A549 (cell line): ENCODE data around the gene GPR183. TPM values are rescaled to one million over a fixed set of nuclear protein-coding genes. Genes with fewer than 3 reads are reported as not detected.

Source experiments
- ATAC-seq, 2 experiments: fragments of 200-7000 bp in 1 of 2; fragments of >200 bp in 1 of 2; cut with Nextera tagmentation in 1 of 2; cut with Tn5 transposase in 1 of 2; 3 replicates each; pipeline versions ENCODE4 v1.8.0 to v1.9.1; 2018 to 2020; ENCODE audit warnings: mild to moderate bottlenecking in 1 of 2, moderate library complexity in 1 of 2
- CTCF ChIA-PET: fragments of 300-600 bp; sonication (Branson Sonifier 250); formaldehyde crosslinking; extraction: SDS; loops from one replicate; lab custom pipeline; 2021; ENCODE audit warnings: antibody characterized with exemption, inconsistent platforms; lab: Yijun Ruan, JAX
- POLR2A ChIA-PET: fragments of 350-600 bp; formaldehyde crosslinking; extraction: SDS; loops from one replicate; lab custom pipeline; 2021; ENCODE audit warnings: antibody characterized with exemption, inconsistent platforms; lab: Yijun Ruan, JAX
- DNase-seq, 2 experiments: peaks; one replicate each; pipeline versions ENCODE4 v3.0.0 to v3.0.0-alpha.2; 2011 to 2016; ENCODE audit warnings: low read depth in 1 of 2, low spot score in 1 of 2
- FAIRE-seq: peaks from 2 replicates; lab custom pipeline; 2011; peaks lifted over from hg19 to GRCh38; lab: Jason Lieb, UNC
- H3K27ac ChIP-seq, 2 experiments: fragments of >200 bp; sonication (Bioruptor Twin); formaldehyde crosslinking; 3 replicates each; pipeline ENCODE4 v1.5.1; 2016 to 2017
- H3K4me1 ChIP-seq: fragments of >200 bp; sonication (Bioruptor Twin); formaldehyde crosslinking; 3 replicates; pipeline ENCODE4 v1.6.1; 2016
- H3K4me2 ChIP-seq: fragments of >200 bp; sonication (Bioruptor Twin); formaldehyde crosslinking; 3 replicates; pipeline ENCODE4 v1.6.1; 2016
- H3K4me3 ChIP-seq: fragments of >200 bp; sonication (Bioruptor Twin); formaldehyde crosslinking; 3 replicates; pipeline ENCODE4 v1.5.1; 2016
- H3K9me3 ChIP-seq: fragments of >200 bp; sonication (Bioruptor Twin); formaldehyde crosslinking; 3 replicates; pipeline ENCODE4 v1.6.1; 2016
- CBX2 ChIP-seq: fragments of 200-600 bp; sonication (generic); IDR thresholded peaks from 2 replicates; pipeline ENCODE4 v1.6.1; 2016; ENCODE audit warnings: low read depth, mild to moderate bottlenecking, borderline replicate concordance
- CHD2 ChIP-seq: fragments of 150-350 bp; IDR thresholded peaks from 2 replicates; pipeline ENCODE4 v1.6.1; 2014; ENCODE audit warnings: low read length; ENCODE audit not compliant: partially characterized antibody
- EP300 ChIP-seq, 2 experiments: fragments of >200 bp; sonication (Bioruptor Twin); formaldehyde crosslinking; IDR thresholded peaks; 2 replicates in 1 of 2; 3 replicates in 1 of 2; pipeline ENCODE4 v1.6.1; 2016 to 2017
- FOSB ChIP-seq: fragments of 250-450 bp; sonication (Bioruptor Pico); IDR thresholded peaks from 2 replicates; pipeline ENCODE4 v1.5.0; 2020; ENCODE audit warnings: mild to moderate bottlenecking, moderate library complexity
- FOXS1 ChIP-seq: fragments of 250-450 bp; sonication (Bioruptor Pico); IDR thresholded peaks from 2 replicates; pipeline ENCODE4 v1.5.0; 2020; ENCODE audit warnings: mild to moderate bottlenecking, moderate library complexity
- GATA3 ChIP-seq: IDR thresholded peaks from 2 replicates; pipeline ENCODE4 v1.6.1; 2012; ENCODE audit warnings: borderline replicate concordance
- HDAC2 ChIP-seq: fragments of 200-600 bp; sonication (generic); IDR thresholded peaks from 2 replicates; pipeline ENCODE4 v1.6.1; 2016
- HOXB13 ChIP-seq: fragments of 250-450 bp; sonication (Bioruptor Pico); IDR thresholded peaks from 2 replicates; pipeline ENCODE4 v1.5.0; 2020; ENCODE audit warnings: low read depth, mild to moderate bottlenecking, moderate library complexity
- JUN ChIP-seq, 2 experiments: fragments of >200 bp; sonication (Bioruptor Twin); formaldehyde crosslinking; IDR thresholded peaks; 2 replicates in 1 of 2; 3 replicates in 1 of 2; pipeline ENCODE4 v1.6.1; 2016 to 2017
- MAFK ChIP-seq: fragments of 450-650 bp; IDR thresholded peaks from 2 replicates; pipeline ENCODE4 v1.6.1; 2014; ENCODE audit not compliant: partially characterized antibody
- MAZ ChIP-seq: fragments of 150-350 bp; IDR thresholded peaks from 2 replicates; pipeline ENCODE4 v1.6.1; 2014; ENCODE audit warnings: antibody characterized with exemption, low read depth, low read length, borderline replicate concordance
- POLR2A ChIP-seq: IDR thresholded peaks from 2 replicates; pipeline ENCODE4 v1.6.1; 2012; ENCODE audit warnings: mild to moderate bottlenecking, low read length
- POLR2AphosphoS2 ChIP-seq: conservative IDR thresholded peaks from 2 replicates; pipeline ENCODE4 v1.6.1; 2012; ENCODE audit warnings: low read length, improper control_type of control experiment, inconsistent platforms
- RCOR1 ChIP-seq: fragments of 150-350 bp; IDR thresholded peaks from 2 replicates; pipeline ENCODE4 v1.6.1; 2014; ENCODE audit warnings: antibody characterized with exemption, low read length, low read depth
- SMC3 ChIP-seq: fragments of >200 bp; sonication (Bioruptor Twin); formaldehyde crosslinking; IDR thresholded peaks from 3 replicates; pipeline ENCODE4 v1.6.1; 2018; ENCODE audit warnings: inconsistent platforms
- TFCP2L1 ChIP-seq: fragments of 250-450 bp; sonication (Bioruptor Pico); IDR thresholded peaks from 2 replicates; pipeline ENCODE4 v1.5.0; 2021; ENCODE audit warnings: mild to moderate bottlenecking
- ZC3H11A ChIP-seq: fragments of 450-650 bp; IDR thresholded peaks from 2 replicates; pipeline ENCODE4 v1.6.1; 2014; ENCODE audit warnings: antibody characterized with exemption, mild to moderate bottlenecking
- WGBS: methylation state at CpG from one replicate; pipeline ENCODE4 v1.1.6; 2017; ENCODE audit errors: missing lambda C conversion rate; 5-methylcytosine and 5-hydroxymethylcytosine counted together
- polyA plus RNA-seq, 4 experiments: library from polyadenylated mRNA; depleted of rRNA in 3 of 4; stranded (reverse); fragments of >200 nt; fragmentation: RNase III in 1 of 4; extraction: RNeasy Plus Mini Kit Qiagen cat#74134 plus additional on column Dnase treatment in 1 of 4; gene quantifications; 2 replicates in 3 of 4; 3 replicates in 1 of 4; pipeline ENCODE4 v1.2.3, GENCODE V29; 2011 to 2017
- TF ChIP-seq, protein P1 (sequence below): fragments of >200 bp; sonication (Bioruptor Twin); formaldehyde crosslinking; IDR thresholded peaks from 3 replicates; pipeline ENCODE4 v1.6.1; 2016
- TF ChIP-seq, protein P2 (sequence below): fragments of 250-450 bp; sonication (Bioruptor Pico); IDR thresholded peaks from 2 replicates; pipeline ENCODE4 v1.5.0; 2020; ENCODE audit warnings: low read depth, mild to moderate bottlenecking, moderate library complexity

The GPR183 gene
- polyA plus RNA-seq, 2 of the 4 experiments (the other 2 are of a cell fraction), result not detected

- FAIRE-seq (no peak), ATAC-seq (no peak), DNase-seq (no peak)
- 93% methylated on average over 6 of the region's 6 CpGs for WGBS
- Histone ChIP-seq H3K27ac (no peak overlapping the region), H3K4me3 (no peak overlapping the region), H3K9me3 (no peaks in the 10 kb centered on the region), H3K4me1 (peaks cover 7% of the 10 kb centered on the region), H3K4me2 (no peak overlapping the region)
- POLR2A ChIA-PET, result no interaction called here
- CTCF ChIA-PET, result interaction anchor here (1.0 kb wide), 1 partner anchor 12 kb away, joined by 3 read pairs; no protein-coding TSS in a partner anchor
- no peak for TF ChIP-seq ZC3H11A
- no peak for TF ChIP-seq GATA3
- TF ChIP-seq MAFK, result no peak
- no peak for TF ChIP-seq POLR2AphosphoS2
- TF ChIP-seq HOXB13 (CRISPR knock-in tag), result no peak
- TF ChIP-seq EP300 (IDR thresholded peaks at IDR 0.05), result no peak
Measured at GRCh38 chr13:99315186-99315585, 8.0 kb upstream of the GPR183 start.

DNA sequence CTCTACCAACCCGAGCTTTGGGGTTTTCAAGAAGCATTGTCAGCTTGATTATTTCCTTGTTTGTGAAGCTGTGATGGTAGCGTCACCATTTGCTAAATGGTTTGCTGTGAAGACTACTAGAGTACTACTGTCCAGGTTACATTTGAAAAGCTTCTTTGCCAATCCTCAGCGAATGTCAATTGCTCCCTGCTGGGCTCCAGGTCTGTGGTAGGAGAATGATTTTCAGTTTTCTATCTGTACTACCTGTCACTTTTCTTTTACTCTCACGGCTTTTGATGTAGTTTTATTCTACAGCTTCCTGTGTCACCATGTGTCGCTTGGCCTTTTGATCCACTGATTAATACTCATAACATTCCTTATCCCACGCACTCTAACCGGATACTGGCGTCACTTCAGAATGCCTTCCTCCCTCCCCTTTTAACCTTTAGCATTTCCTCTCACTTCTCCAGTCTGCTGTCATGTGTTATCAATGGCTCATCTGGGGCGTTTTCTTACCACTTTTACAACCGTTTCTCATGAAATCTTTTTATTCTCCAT, 7.5 kb upstream of the GPR183 start:
- H3K4me3 ChIP-seq, result no peak overlapping the region
- peaks cover 12% of the 10 kb centered on the region for H3K4me1 ChIP-seq
- no peak overlapping the region for H3K4me2 ChIP-seq
- 91% methylated on average over 10 of the region's 10 CpGs for WGBS
- DNase-seq (no peak), FAIRE-seq (no peak), ATAC-seq (no peak)
- no peaks in the 10 kb centered on the region for H3K9me3 ChIP-seq
- TF ChIP-seq POLR2AphosphoS2 (no peak), MAZ (no peak)
- ChIA-PET CTCF (interaction anchor here (1.0 kb wide), 1 partner anchor 12 kb away, joined by 3 read pairs; no protein-coding TSS in a partner anchor), POLR2A (no interaction called here)
- no peak overlapping the region for H3K27ac ChIP-seq

DNA sequence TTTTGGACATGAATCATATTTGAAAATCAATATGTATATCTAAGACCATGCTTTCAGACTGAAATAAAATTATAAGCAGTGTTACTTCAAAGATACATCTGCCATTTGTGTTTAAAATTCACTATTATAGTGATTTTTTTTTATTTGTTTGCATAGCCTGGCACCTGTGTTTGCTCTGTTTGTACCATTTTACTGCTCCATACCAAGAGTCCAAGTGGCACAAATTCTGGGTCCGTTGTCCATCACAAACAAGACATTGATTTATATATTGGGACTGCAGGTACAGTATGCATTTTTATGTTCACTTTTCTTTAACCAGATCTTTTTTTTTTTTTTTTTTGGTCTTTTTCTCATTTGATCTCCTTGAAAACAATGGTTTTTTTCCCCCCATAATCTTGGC, 6.7 kb upstream of the GPR183 start:
- no peak overlapping the region for H3K27ac ChIP-seq
- H3K4me1 ChIP-seq, result peaks cover 12% of the 10 kb centered on the region
- ChIA-PET POLR2A (no interaction called here), CTCF (no interaction called here)
- no peak overlapping the region for H3K4me3 ChIP-seq
- no peak for TF ChIP-seq JUN (IDR thresholded peaks at IDR 0.05)
- no peak for TF ChIP-seq POLR2A
- no peak for TF ChIP-seq SMC3
- no peak for TF ChIP-seq FOXS1 (CRISPR knock-in tag)
- no peak for TF ChIP-seq FOSB (CRISPR knock-in tag)
- no peak for TF ChIP-seq GATA3
- no peak overlapping the region for H3K4me2 ChIP-seq
- ATAC-seq, result no peak
- DNase-seq, result no peak
- FAIRE-seq, result no peak
- no peaks in the 10 kb centered on the region for H3K9me3 ChIP-seq
- 67% methylated on average over 1 of the region's 1 CpG for WGBS

DNA sequence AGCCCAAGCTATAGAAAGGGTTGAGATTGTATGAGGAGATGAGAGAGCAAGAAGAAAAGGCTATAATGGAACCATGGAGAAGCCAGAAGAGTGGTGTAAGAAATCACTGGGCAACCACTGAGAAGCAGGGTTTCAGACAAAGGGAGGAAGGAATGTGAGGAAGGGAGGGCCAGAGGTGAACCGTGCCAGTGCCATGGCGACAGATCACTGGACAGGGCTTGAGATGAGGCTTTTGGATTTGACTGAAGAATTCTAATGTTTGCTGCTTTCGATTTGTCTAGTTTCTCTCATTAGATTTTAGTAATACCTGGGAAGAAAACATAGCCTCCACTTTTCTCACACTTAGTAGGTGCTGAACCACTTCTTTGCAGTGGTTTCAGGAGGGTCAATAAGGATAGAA, 6.3 kb upstream of the GPR183 start:
- Histone ChIP-seq H3K9me3 (no peaks in the 10 kb centered on the region), H3K4me1 (peaks cover 15% of the 10 kb centered on the region), H3K4me3 (no peak overlapping the region), H3K4me2 (no peak overlapping the region), H3K27ac (no peak overlapping the region)
- FAIRE-seq, result no peak
- DNase-seq, result no peak
- ChIA-PET CTCF (no interaction called here), POLR2A (no interaction called here)
- 75% methylated on average over 3 of the region's 3 CpGs for WGBS
- TF ChIP-seq TFCP2L1 (CRISPR knock-in tag) (no peak), CBX2 (no peak), EP300 (IDR thresholded peaks at IDR 0.05) (no peak), CHD2 (no peak), HOXB13 (CRISPR knock-in tag) (no peak)
- TF ChIP-seq, protein P1, sequence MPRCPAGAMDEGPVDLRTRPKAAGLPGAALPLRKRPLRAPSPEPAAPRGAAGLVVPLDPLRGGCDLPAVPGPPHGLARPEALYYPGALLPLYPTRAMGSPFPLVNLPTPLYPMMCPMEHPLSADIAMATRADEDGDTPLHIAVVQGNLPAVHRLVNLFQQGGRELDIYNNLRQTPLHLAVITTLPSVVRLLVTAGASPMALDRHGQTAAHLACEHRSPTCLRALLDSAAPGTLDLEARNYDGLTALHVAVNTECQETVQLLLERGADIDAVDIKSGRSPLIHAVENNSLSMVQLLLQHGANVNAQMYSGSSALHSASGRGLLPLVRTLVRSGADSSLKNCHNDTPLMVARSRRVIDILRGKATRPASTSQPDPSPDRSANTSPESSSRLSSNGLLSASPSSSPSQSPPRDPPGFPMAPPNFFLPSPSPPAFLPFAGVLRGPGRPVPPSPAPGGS, result no peak
- no peak for ATAC-seq

GRCh38 chr13:99312493-99312883, 5.3 kb upstream of the GPR183 start:
- Histone ChIP-seq H3K4me3 (no peak overlapping the region), H3K4me1 (peaks cover 25% of the 10 kb centered on the region), H3K27ac (no peak overlapping the region), H3K9me3 (no peaks in the 10 kb centered on the region), H3K4me2 (no peak overlapping the region)
- FAIRE-seq (no peak), DNase-seq (no peak), ATAC-seq (no peak)
- TF ChIP-seq, protein P2, sequence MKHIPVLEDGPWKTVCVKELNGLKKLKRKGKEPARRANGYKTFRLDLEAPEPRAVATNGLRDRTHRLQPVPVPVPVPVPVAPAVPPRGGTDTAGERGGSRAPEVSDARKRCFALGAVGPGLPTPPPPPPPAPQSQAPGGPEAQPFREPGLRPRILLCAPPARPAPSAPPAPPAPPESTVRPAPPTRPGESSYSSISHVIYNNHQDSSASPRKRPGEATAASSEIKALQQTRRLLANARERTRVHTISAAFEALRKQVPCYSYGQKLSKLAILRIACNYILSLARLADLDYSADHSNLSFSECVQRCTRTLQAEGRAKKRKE, result no peak
- TF ChIP-seq HDAC2 (no peak), RCOR1 (no peak)
- ChIA-PET CTCF (interaction anchor here (1.1 kb wide), 1 partner anchor 124 kb away, joined by 3 read pairs; no protein-coding TSS in a partner anchor), POLR2A (no interaction called here)
- WGBS, result 86% methylated on average over 7 of the region's 7 CpGs
